HG02763 (cell line): ENCODE results near the gene XAB2.

ENCODE experiments used
- ATAC-seq: cut with Tn5 transposase; IDR thresholded peaks from one replicate; pipeline ENCODE4 v1.9.1; 2021; ENCODE audit warnings: mild to moderate bottlenecking, moderate library complexity; ENCODE audit not compliant: unreplicated experiment

The XAB2 gene

GRCh38 chr19:7614859-7615741, 14.2 kb downstream of the XAB2 start:
- no peak for ATAC-seq

- ATAC-seq: no peak
Measured at GRCh38 chr19:7612282-7613274, 16.8 kb downstream of the XAB2 start.

- no peak for ATAC-seq
Measured at GRCh38 chr19:7611541-7612279, 17.6 kb downstream of the XAB2 start.

- no peak for ATAC-seq
Measured at GRCh38 chr19:7610491-7611240, 18.7 kb downstream of the XAB2 start.

GRCh38 chr19:7607874-7608560, 21.3 kb downstream of the XAB2 start:
- no peak for ATAC-seq

- ATAC-seq: no peak
Measured at GRCh38 chr19:7607212-7607873, 22.0 kb downstream of the XAB2 start.

GRCh38 chr19:7606289-7606688, 23.1 kb downstream of the XAB2 start:
- ATAC-seq: no peak

GRCh38 chr19:7605490-7606222, 23.7 kb downstream of the XAB2 start:
- no peak for ATAC-seq

- ATAC-seq: no peak
Measured at GRCh38 chr19:7603919-7604318, 25.4 kb downstream of the XAB2 start.

- no peak for ATAC-seq
Measured at GRCh38 chr19:7602935-7603497, 26.3 kb downstream of the XAB2 start.

GRCh38 chr19:7602240-7602934, 27.0 kb downstream of the XAB2 start:
- ATAC-seq: no peak

- no peak for ATAC-seq
Measured at GRCh38 chr19:7600721-7601120, 28.6 kb downstream of the XAB2 start.

- no peak for ATAC-seq
Measured at GRCh38 chr19:7598180-7598579, 31.2 kb downstream of the XAB2 start.

GRCh38 chr19:7597689-7598088, 31.7 kb downstream of the XAB2 start:
- ATAC-seq: no peak

GRCh38 chr19:7596211-7596937, 33.0 kb downstream of the XAB2 start:
- ATAC-seq: peak; percentile 16

GRCh38 chr19:7595466-7596133, 33.7 kb downstream of the XAB2 start, which contains the start of gene CAMSAP3:
Gene CAMSAP3 (plus strand): TSS chr19:7595863. CDS start chr19:7596003, 140 bp downstream.
- peak; percentile 58 for ATAC-seq
